Astrocyte (in vitro differentiated cells and primary cell): ENCODE results near the gene URM1. TPM values are rescaled to one million over a fixed set of nuclear protein-coding genes. Genes with fewer than 3 reads are reported as not detected.
A peak's percentile ranks its signal among the peaks of the same experiment; 100 is the strongest.

Source experiments
- DNase-seq: peaks from one replicate; pipeline ENCODE4 v3.0.0-alpha.2; 2010; ENCODE audit warnings: low read depth
- FAIRE-seq: peaks from 2 replicates; lab custom pipeline; 2011; peaks lifted over from hg19 to GRCh38; lab: Jason Lieb, UNC
- H2AFZ ChIP-seq: 2 replicates; pipeline ENCODE4 v1.6.0; 2012; ENCODE audit warnings: low read depth, low read length, inconsistent platforms
- H3K27ac ChIP-seq: 2 replicates; pipeline ENCODE4 v1.5.1; 2011; ENCODE audit warnings: low read depth, low read length, inconsistent platforms
- H3K27me3 ChIP-seq: 2 replicates; pipeline ENCODE4 v1.6.0; 2011; ENCODE audit warnings: low read length, inconsistent platforms; ENCODE audit not compliant: insufficient read depth
- H3K36me3 ChIP-seq: 2 replicates; pipeline ENCODE4 v1.5.1; 2011; ENCODE audit warnings: low read length, inconsistent platforms; ENCODE audit not compliant: insufficient read depth
- H3K4me1 ChIP-seq: 2 replicates; pipeline ENCODE4 v1.5.1; 2011; ENCODE audit warnings: low read length, inconsistent platforms; ENCODE audit not compliant: insufficient read depth
- H3K4me2 ChIP-seq: 2 replicates; pipeline ENCODE4 v1.6.0; 2012; ENCODE audit warnings: low read length, inconsistent platforms
- H3K4me3 ChIP-seq: 2 replicates; pipeline ENCODE4 v1.5.1; 2011; ENCODE audit warnings: low read depth, mild to moderate bottlenecking, low read length, inconsistent platforms; ENCODE audit not compliant: insufficient read depth
- H3K79me2 ChIP-seq: 2 replicates; pipeline ENCODE4 v1.6.0; 2012; ENCODE audit warnings: mild to moderate bottlenecking, low read length, inconsistent platforms; ENCODE audit not compliant: insufficient read depth
- H3K9ac ChIP-seq: 2 replicates; pipeline ENCODE4 v1.6.0; 2012; ENCODE audit warnings: mild to moderate bottlenecking, low read length, inconsistent platforms
- H3K9me3 ChIP-seq: 2 replicates; pipeline ENCODE4 v1.5.1; 2012; ENCODE audit warnings: low read depth, mild to moderate bottlenecking, low read length, inconsistent platforms; ENCODE audit not compliant: insufficient read depth
- H4K20me1 ChIP-seq: 2 replicates; pipeline ENCODE4 v1.6.0; 2012; ENCODE audit warnings: low read length, inconsistent platforms; ENCODE audit not compliant: insufficient read depth
- H3K27ac Mint-ChIP-seq: one replicate; pipeline ENCODE4 v1.8.0; 2021; ENCODE audit warnings: mild to moderate bottlenecking, mixed read lengths; ENCODE audit not compliant: unreplicated experiment
- H3K27me3 Mint-ChIP-seq: one replicate; pipeline ENCODE4 v1.8.0; 2021; ENCODE audit warnings: low read depth, mixed read lengths; ENCODE audit not compliant: unreplicated experiment
- H3K36me3 Mint-ChIP-seq: one replicate; pipeline ENCODE4 v1.8.0; 2021; ENCODE audit warnings: low read depth, mixed read lengths; ENCODE audit not compliant: unreplicated experiment
- H3K4me1 Mint-ChIP-seq: one replicate; pipeline ENCODE4 v1.8.0; 2021; ENCODE audit warnings: low read depth, mixed read lengths; ENCODE audit not compliant: unreplicated experiment
- H3K4me3 Mint-ChIP-seq: one replicate; pipeline ENCODE4 v1.8.0; 2021; ENCODE audit warnings: mild to moderate bottlenecking, moderate library complexity, mixed read lengths; ENCODE audit not compliant: unreplicated experiment
- H3K9me3 Mint-ChIP-seq: one replicate; pipeline ENCODE4 v1.8.0; 2021; ENCODE audit warnings: mild to moderate bottlenecking, mixed read lengths; ENCODE audit not compliant: unreplicated experiment
- EZH2 ChIP-seq: IDR thresholded peaks from 2 replicates; pipeline ENCODE4 v1.6.1; 2012; ENCODE audit warnings: mild to moderate bottlenecking, low read length, inconsistent platforms; ENCODE audit not compliant: insufficient read depth
- total RNA-seq: library from RNA; stranded (reverse); gene quantifications from 2 replicates; pipeline ENCODE4 v1.2.1, GENCODE V29; 2021
- TF ChIP-seq, protein P1 (sequence below): IDR thresholded peaks from 2 replicates; pipeline ENCODE4 v1.5.1; 2011; ENCODE audit warnings: low read depth, mild to moderate bottlenecking, inconsistent platforms, low read length, moderate library complexity; ENCODE audit not compliant: insufficient read depth

Gene URM1
- total RNA-seq, 1 donor from 2014 or later: 50.7 TPM

DNA sequence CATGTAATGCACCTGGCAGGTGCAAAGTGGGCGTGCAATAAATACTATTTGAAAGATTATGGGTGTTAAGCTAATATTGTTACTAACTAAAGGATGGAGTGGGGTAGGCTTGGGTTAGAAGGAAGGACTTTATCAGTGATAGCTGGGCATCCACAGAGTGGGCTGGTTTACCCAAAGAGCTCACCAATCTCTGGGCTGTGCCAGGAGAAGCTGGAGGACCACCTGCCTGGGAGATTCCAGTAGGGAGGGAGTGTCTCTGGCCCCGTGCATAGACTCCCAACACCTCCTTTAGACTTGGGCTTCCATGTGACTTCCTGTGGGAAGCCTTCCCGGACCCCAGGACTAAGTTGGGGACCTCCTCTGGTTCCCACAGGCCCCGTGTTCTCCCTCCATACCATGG is 5.6 kb upstream of the URM1 start:
- peaks cover 1% of the 10 kb centered on the region for H3K36me3 Mint-ChIP-seq
- H3K4me2 ChIP-seq: peak overlapping the region; percentile 80

DNA sequence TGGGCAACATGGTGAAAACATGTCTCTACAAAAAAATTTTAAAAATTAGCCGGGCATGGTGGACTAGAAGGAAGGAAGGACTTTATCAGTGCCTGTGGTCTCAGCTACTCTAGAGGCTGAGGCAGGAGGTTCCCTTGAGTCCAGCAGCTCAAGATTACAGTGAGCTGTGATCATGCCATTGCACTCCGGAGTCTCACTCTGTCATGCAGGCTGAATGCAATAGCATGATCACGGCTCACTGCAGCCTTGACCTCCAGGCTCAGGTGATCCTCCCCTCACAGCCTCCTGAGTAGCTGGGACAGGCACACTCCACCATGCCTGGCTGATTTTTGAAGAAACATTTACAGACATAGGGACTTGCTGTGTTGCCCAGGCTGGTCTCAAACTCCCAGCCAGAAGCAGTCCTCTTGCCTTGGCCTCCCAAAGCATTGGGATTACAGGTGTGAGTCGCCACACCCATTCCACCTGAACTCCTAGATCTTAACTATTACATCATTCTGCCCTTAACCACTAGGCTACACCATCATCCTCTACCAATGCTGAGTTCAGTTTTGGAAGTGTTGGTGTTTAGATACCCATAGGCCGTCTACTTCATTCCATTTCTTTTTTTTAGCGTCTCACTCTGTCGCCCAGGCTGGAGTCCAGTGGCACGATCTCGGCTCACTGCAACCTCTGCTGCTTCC is 2.0 kb upstream of the URM1 start:
- TF ChIP-seq, protein P1, sequence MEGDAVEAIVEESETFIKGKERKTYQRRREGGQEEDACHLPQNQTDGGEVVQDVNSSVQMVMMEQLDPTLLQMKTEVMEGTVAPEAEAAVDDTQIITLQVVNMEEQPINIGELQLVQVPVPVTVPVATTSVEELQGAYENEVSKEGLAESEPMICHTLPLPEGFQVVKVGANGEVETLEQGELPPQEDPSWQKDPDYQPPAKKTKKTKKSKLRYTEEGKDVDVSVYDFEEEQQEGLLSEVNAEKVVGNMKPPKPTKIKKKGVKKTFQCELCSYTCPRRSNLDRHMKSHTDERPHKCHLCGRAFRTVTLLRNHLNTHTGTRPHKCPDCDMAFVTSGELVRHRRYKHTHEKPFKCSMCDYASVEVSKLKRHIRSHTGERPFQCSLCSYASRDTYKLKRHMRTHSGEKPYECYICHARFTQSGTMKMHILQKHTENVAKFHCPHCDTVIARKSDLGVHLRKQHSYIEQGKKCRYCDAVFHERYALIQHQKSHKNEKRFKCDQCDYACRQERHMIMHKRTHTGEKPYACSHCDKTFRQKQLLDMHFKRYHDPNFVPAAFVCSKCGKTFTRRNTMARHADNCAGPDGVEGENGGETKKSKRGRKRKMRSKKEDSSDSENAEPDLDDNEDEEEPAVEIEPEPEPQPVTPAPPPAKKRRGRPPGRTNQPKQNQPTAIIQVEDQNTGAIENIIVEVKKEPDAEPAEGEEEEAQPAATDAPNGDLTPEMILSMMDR: no peak
- no peak for TF ChIP-seq EZH2
- no peak for DNase-seq
- peaks cover 26% of the 10 kb centered on the region for H3K4me1 Mint-ChIP-seq

More for the DNA sequence above, 5.6 kb upstream of the URM1 start:
- TF ChIP-seq, protein P1: no peak
- no peak for TF ChIP-seq EZH2
- no peak overlapping the region for H3K4me3 Mint-ChIP-seq
- peak overlapping the region; percentile 75 for H3K27ac Mint-ChIP-seq
- H4K20me1 ChIP-seq: no peaks in the 10 kb centered on the region
- H3K79me2 ChIP-seq: peaks cover 4% of the 10 kb centered on the region
- FAIRE-seq: no peak
- no peaks in the 10 kb centered on the region for H3K9me3 ChIP-seq
- no peaks in the 10 kb centered on the region for H3K27me3 Mint-ChIP-seq
- no peaks in the 10 kb centered on the region for H3K9me3 Mint-ChIP-seq
- H3K4me1 ChIP-seq: peaks cover 25% of the 10 kb centered on the region
- peaks cover 20% of the 10 kb centered on the region for H3K4me1 Mint-ChIP-seq
- no peaks in the 10 kb centered on the region for H3K27me3 ChIP-seq
- no peak overlapping the region for H3K4me3 ChIP-seq
- H2AFZ ChIP-seq: peak overlapping the region; percentile 79
- no peaks in the 10 kb centered on the region for H3K36me3 ChIP-seq
- no peak overlapping the region for H3K27ac ChIP-seq
- peak overlapping the region; percentile 54 for H3K9ac ChIP-seq
- DNase-seq: no peak

DNA sequence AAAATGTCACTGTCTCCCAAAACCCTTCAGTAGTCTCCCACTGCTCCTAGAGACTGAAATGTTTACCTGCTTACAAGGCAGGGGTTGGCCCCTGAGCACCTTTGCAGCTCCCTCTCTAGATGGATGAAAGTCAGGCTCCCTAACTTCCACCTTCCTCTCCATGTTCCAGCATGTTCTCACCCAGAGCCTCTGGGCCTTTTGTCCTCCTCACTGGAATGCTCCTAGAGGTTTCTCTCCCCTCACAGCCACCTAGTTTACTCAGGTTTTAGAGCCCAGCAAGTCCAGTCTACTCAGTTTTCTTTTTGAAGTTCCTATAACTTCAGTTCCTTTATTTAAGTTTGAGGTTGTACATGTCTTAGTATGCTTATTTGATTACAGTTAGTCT is 815 bp upstream of the URM1 start:
- H3K36me3 ChIP-seq: no peaks in the 10 kb centered on the region
- H3K27me3 ChIP-seq: no peaks in the 10 kb centered on the region
- TF ChIP-seq, protein P1: no peak
- TF ChIP-seq EZH2: no peak
- peak overlapping the region; percentile 94 for H3K4me3 Mint-ChIP-seq
- H3K27ac ChIP-seq: peak overlapping the region; percentile 93
- peaks cover 43% of the 10 kb centered on the region for H3K79me2 ChIP-seq
- H3K9ac ChIP-seq: peak overlapping the region; percentile 98
- FAIRE-seq (no peak), DNase-seq (no peak)
- H3K27me3 Mint-ChIP-seq: no peaks in the 10 kb centered on the region
- H3K9me3 ChIP-seq: no peaks in the 10 kb centered on the region
- H3K4me1 Mint-ChIP-seq: peaks cover 27% of the 10 kb centered on the region
- H3K4me1 ChIP-seq: peaks cover 12% of the 10 kb centered on the region
- H3K27ac Mint-ChIP-seq: peak overlapping the region; percentile 100
- H3K4me2 ChIP-seq: peak overlapping the region; percentile 87
- H3K36me3 Mint-ChIP-seq: peaks cover 2% of the 10 kb centered on the region
- H4K20me1 ChIP-seq: peaks cover 17% of the 10 kb centered on the region
- H3K9me3 Mint-ChIP-seq: no peaks in the 10 kb centered on the region
- H3K4me3 ChIP-seq: peak overlapping the region; percentile 94
- peak overlapping the region; percentile 89 for H2AFZ ChIP-seq

More for the DNA sequence above, 2.0 kb upstream of the URM1 start:
- Mint-ChIP-seq H3K9me3 (no peaks in the 10 kb centered on the region), H3K4me3 (no peak overlapping the region), H3K36me3 (no peaks in the 10 kb centered on the region), H3K27me3 (no peaks in the 10 kb centered on the region), H3K27ac (no peak overlapping the region)
- Histone ChIP-seq H3K27ac (no peak overlapping the region), H3K9me3 (no peaks in the 10 kb centered on the region), H3K4me3 (no peak overlapping the region), H3K4me1 (peaks cover 21% of the 10 kb centered on the region), H4K20me1 (peaks cover 10% of the 10 kb centered on the region), H3K27me3 (no peaks in the 10 kb centered on the region), H2AFZ (no peak overlapping the region), H3K79me2 (peaks cover 32% of the 10 kb centered on the region), H3K4me2 (no peak overlapping the region), H3K9ac (no peak overlapping the region), H3K36me3 (no peaks in the 10 kb centered on the region)
- FAIRE-seq: no peak
